ENCODE measurements around the gene CIAPIN1.
A peak's percentile ranks its signal among the peaks of the same experiment; 100 is the strongest.

Gene CIAPIN1

DNA sequence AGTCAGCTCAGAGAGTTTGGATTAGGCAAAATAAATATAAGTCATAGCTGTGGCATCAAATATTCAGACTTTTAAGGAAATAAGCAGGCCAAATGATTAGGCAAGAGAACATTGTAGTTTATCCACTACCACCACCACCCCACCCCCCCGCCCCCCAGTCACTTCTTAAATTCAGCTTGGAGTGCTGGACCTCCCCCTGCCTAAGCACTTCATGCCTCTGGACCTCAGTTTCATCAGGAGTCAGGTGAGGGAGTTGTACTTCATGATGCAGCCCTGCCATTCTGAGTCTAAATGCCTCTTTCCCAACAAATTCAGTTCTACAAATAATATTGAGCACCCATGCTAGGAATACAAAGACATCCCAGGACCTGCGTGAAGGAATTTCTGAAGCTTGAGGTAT lies 17.3 kb upstream of the CIAPIN1 start:
- TF ChIP-seq, protein P1, sequence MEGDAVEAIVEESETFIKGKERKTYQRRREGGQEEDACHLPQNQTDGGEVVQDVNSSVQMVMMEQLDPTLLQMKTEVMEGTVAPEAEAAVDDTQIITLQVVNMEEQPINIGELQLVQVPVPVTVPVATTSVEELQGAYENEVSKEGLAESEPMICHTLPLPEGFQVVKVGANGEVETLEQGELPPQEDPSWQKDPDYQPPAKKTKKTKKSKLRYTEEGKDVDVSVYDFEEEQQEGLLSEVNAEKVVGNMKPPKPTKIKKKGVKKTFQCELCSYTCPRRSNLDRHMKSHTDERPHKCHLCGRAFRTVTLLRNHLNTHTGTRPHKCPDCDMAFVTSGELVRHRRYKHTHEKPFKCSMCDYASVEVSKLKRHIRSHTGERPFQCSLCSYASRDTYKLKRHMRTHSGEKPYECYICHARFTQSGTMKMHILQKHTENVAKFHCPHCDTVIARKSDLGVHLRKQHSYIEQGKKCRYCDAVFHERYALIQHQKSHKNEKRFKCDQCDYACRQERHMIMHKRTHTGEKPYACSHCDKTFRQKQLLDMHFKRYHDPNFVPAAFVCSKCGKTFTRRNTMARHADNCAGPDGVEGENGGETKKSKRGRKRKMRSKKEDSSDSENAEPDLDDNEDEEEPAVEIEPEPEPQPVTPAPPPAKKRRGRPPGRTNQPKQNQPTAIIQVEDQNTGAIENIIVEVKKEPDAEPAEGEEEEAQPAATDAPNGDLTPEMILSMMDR (IDR thresholded peaks at IDR 0.05): no peak
- intact Hi-C loops (cut with DNase I; ENCODE audit: low total_unique reads): no loop called here
- peaks cover 33 to 67% (median 48%) of the 10 kb centered on the region in 3 donors for H3K36me3 ChIP-seq

DNA sequence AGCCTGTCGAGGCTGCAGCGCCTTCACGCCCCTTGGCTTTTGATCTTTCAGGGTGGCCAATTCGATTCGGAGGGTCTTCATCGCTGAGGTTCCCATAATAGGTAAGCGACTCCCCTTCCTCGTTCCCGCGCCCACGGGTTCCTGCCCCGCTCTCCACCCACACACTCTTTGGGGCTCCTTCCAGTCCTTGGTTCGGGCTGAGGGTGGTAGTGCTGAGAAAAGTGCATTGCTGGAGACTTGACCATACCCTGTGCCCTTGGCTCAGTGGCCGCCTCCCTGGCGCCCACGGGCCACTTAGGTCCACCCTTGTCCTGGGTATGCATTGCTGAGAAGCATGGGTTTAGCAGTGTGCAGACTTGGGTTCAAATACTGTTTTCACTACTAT lies 15.8 kb upstream of the CIAPIN1 start:
- TF ChIP-seq, protein P1 (IDR thresholded peaks at IDR 0.05): no peak
- no peaks in the 10 kb centered on the region for H3K9me3 ChIP-seq
- intact Hi-C loops (cut with DNase I; ENCODE audit: low total_unique reads): no loop called here
- H3K27ac ChIP-seq: peak overlapping the region; percentile 92 to 93
- H3K4me1 ChIP-seq: peaks cover 0 to 25% (median 20%) of the 10 kb centered on the region in 4 donors
- H3K4me3 ChIP-seq: peak overlapping the region; percentile 89 to 94
- peaks cover 25 to 67% (median 47%) of the 10 kb centered on the region in 3 donors for H3K36me3 ChIP-seq
- H3K27me3 ChIP-seq: no peaks in the 10 kb centered on the region
- no peak for DNase-seq

More for the DNA sequence above, 17.3 kb upstream of the CIAPIN1 start:
- no peak for DNase-seq
- H3K4me3 ChIP-seq: no peak overlapping the region
- H3K27ac ChIP-seq: no peak overlapping the region
- peaks cover 0 to 25% (median 20%) of the 10 kb centered on the region in 4 donors for H3K4me1 ChIP-seq
- H3K9me3 ChIP-seq: no peaks in the 10 kb centered on the region
- H3K27me3 ChIP-seq: no peaks in the 10 kb centered on the region

DNA sequence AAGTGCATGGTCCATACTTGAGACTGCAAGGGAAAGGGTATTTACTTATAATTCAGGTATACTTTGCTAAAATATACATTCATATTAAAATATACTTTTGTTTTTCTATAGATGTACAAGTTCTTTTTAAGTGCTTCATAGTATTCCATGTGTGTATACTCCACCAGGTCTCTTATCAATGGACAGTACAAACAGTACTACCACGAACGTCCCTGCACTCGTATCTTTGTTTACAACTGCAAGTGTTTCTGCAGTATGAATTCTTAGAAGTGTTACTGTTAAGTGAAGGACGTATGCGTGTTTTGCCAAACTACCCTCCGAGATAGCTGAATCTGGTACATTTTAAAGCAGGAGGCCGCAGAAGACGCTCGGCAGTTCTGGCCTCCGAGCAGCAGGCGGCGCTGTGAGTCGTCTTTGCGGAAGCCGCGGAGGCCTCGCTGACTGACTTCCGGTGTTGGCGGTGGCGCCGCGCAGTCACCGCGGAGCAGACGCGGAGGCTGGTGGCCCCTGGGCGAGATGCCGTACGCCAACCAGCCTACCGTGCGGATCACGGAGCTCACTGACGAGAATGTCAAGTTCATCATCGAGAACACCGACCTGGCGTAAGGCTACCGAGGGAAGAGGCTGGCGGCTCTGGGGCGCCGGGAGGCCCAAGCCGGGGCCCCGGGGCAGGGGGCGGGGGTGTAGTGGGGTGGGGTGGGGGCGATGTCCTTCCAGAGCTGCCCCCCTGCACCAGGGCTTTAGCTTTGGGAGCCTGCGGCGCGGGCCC lies 15.2 kb upstream of the CIAPIN1 start, which contains the start of gene POLR2C:
Gene POLR2C, plus strand, starts transcription at position 471 of the 769 bp plus-strand sequence. Its CDS starts 46 bp downstream, at position 517.
- H3K36me3 ChIP-seq: peaks cover 25 to 68% (median 47%) of the 10 kb centered on the region in 3 donors
- TF ChIP-seq, protein P1 (IDR thresholded peaks at IDR 0.05): peak; percentile 96 to 98
- peaks cover 0 to 25% (median 20%) of the 10 kb centered on the region in 4 donors for H3K4me1 ChIP-seq
- H3K9me3 ChIP-seq: no peaks in the 10 kb centered on the region
- H3K27ac ChIP-seq: peak within 1 kb of the TSS; percentile 92 to 93
- intact Hi-C loops (cut with DNase I; ENCODE audit: low total_unique reads): no loop called here
- peak within 1 kb of the TSS; percentile 89 to 94 for H3K4me3 ChIP-seq
- DNase-seq: peak; percentile 86 to 90
- H3K27me3 ChIP-seq: no peaks in the 10 kb centered on the region

DNA sequence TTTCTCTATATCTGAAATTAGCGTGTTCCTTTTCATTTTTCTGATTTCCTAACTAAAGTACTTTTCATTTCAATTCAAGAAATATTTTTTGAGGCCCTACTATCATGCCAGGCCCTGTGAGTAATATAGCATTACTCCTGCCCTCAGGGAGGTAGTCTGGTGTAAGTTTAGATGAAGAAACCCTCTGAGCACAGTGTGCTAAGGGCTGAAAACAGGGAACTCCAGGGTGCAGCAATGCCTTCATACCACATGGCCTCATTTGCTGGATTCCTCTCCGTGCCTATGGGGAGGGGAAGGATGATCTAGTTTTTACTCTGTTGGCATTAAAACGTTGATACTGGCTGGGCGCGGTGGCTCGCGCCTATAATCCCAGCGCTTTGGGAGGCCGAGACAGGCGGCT lies 4.8 kb upstream of the CIAPIN1 start:
- Histone ChIP-seq H3K9me3 (no peaks in the 10 kb centered on the region), H3K36me3 (peaks cover 28 to 64% (median 46%) of the 10 kb centered on the region in 3 donors), H3K27me3 (no peaks in the 10 kb centered on the region), H3K4me1 (peaks cover 0 to 9% (median 7%) of the 10 kb centered on the region in 4 donors), H3K4me3 (no peak overlapping the region), H3K27ac (no peak overlapping the region)
- TF ChIP-seq, protein P1 (IDR thresholded peaks at IDR 0.05): no peak
- no peak for DNase-seq
- intact Hi-C loops (cut with DNase I; ENCODE audit: low total_unique reads): no loop called here

DNA sequence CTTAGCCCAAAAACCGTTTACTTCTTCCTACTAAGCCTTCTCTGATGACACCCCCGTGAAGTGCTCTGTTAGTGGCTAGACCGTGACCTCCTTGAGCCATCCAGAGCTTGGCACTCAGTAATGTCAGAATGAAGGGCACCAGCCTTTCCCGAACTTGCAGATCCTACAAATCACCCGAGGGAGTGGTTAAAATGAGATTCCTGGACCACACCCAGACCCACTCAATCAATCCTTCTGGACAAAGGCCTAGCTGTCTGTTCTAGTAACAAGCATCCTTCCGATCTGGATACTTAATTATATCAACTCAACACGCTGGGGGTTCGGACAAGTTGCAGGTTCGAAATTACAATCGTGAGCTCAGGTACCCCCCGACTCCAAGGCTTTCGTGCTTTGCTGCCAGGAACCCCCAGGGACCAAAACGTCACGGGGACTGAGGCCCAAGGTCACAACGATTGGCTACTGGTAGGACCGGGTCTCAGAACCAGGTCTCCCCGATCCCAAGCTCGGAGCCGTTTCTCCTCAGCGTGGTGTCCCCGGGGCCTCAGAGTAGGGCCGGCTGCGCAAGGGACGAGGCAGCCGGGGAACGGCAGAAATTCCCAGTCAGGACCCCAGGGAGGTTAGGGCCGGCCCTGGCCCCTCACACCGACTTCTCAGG lies 527 bp downstream of the CIAPIN1 start:
- TF ChIP-seq, protein P1 (IDR thresholded peaks at IDR 0.05): no peak
- Histone ChIP-seq H3K4me1 (peaks cover 0 to 27% (median 14%) of the 10 kb centered on the region in 4 donors), H3K27me3 (no peaks in the 10 kb centered on the region), H3K36me3 (peaks cover 0 to 11% (median 5%) of the 10 kb centered on the region in 3 donors), H3K27ac (peak overlapping the region; percentile 87 to 93), H3K4me3 (peak overlapping the region; percentile 90 to 98), H3K9me3 (no peaks in the 10 kb centered on the region)
- intact Hi-C loops (cut with DNase I; ENCODE audit: low total_unique reads): no loop called here
- DNase-seq: peak in 1 of 2 donors; percentile 37
